ENCODE data around the gene TSSC4.
"Not testable (repeated sequence)": the region's sequence is repeated elsewhere in the genome, so short reads cannot be mapped to it uniquely, and the experiment has no call there.

TSSC4 gene

GRCh38 chr11:2363577-2364370 lies 36.8 kb upstream of the TSSC4 start:
- ChIA-PET CTCF (no interaction called here), POLR2A (no interaction called here)
- no peak for DNase-seq (ENCODE audit: extremely low spot score)
- TF ChIP-seq NFRKB (IDR thresholded peaks at IDR 0.05) (no peak), TARDBP (IDR thresholded peaks at IDR 0.05) (no peak), BHLHE40 (IDR thresholded peaks at IDR 0.05; ENCODE audit: borderline replicate concordance) (no peak), CTBP1 (IDR thresholded peaks at IDR 0.05; ENCODE audit: borderline replicate concordance) (no peak)

GRCh38 chr11:2364386-2364785 lies 36.2 kb upstream of the TSSC4 start:
- POLR2A ChIA-PET; DNase-seq (ENCODE audit: extremely low spot score): not testable (repeated sequence)

GRCh38 chr11:2365571-2366210 lies 34.9 kb upstream of the TSSC4 start:
- POLR2A ChIA-PET = no interaction called here
- no peak for DNase-seq (ENCODE audit: extremely low spot score)
- TF ChIP-seq FOXK2 (IDR thresholded peaks at IDR 0.05) = no peak
- TF ChIP-seq FOXA1 (IDR thresholded peaks at IDR 0.05) = no peak
- TF ChIP-seq ARNT (IDR thresholded peaks at IDR 0.05) = no peak
- no peak for TF ChIP-seq BHLHE40 (IDR thresholded peaks at IDR 0.05; ENCODE audit: borderline replicate concordance)
- TF ChIP-seq SUZ12 (IDR thresholded peaks at IDR 0.05) = no peak
- no peak for TF ChIP-seq HDGF (IDR thresholded peaks at IDR 0.05; ENCODE audit: borderline replicate concordance)
- no peak for TF ChIP-seq NFRKB (IDR thresholded peaks at IDR 0.05)
- no peak for TF ChIP-seq L3MBTL2 (conservative IDR thresholded peaks at IDR 0.05)
- no peak for TF ChIP-seq PKNOX1 (IDR thresholded peaks at IDR 0.05)
- no peak for TF ChIP-seq ELF4 (IDR thresholded peaks at IDR 0.05)
- TF ChIP-seq SP1 (IDR thresholded peaks at IDR 0.05) = no peak
- TF ChIP-seq TARDBP (IDR thresholded peaks at IDR 0.05) = no peak
- no peak for TF ChIP-seq CTBP1 (IDR thresholded peaks at IDR 0.05; ENCODE audit: borderline replicate concordance)
- TF ChIP-seq LEF1 (IDR thresholded peaks at IDR 0.05; ENCODE audit: borderline replicate concordance) = no peak
- no peak for TF ChIP-seq FOXM1 (IDR thresholded peaks at IDR 0.05; ENCODE audit: borderline replicate concordance)
- no peak for TF ChIP-seq ZNF384 (IDR thresholded peaks at IDR 0.05)
- CTCF ChIA-PET = no interaction called here

More at GRCh38 chr11:2364386-2364785, 36.2 kb upstream of the TSSC4 start:
- CTCF ChIA-PET = not testable (repeated sequence)

- ChIA-PET CTCF (interaction anchor here (1.7 kb wide), 1 partner anchor 11 kb away, joined by 4 read pairs; the partner anchor contains the start of gene CD81), POLR2A (interaction anchor here (2.2 kb wide), 1 partner anchor 11 kb away, joined by 13 read pairs; the partner anchor contains the start of gene CD81)
- TF ChIP-seq SUZ12 (IDR thresholded peaks at IDR 0.05) (no peak), L3MBTL2 (conservative IDR thresholded peaks at IDR 0.05) (no peak), ELF4 (IDR thresholded peaks at IDR 0.05) (no peak), SP1 (IDR thresholded peaks at IDR 0.05) (no peak)
- no peak for DNase-seq (ENCODE audit: extremely low spot score)
These were observed 34.3 kb upstream of the TSSC4 start for GRCh38 chr11:2366276-2366675.

- TF ChIP-seq FOXM1 (IDR thresholded peaks at IDR 0.05; ENCODE audit: borderline replicate concordance) (no peak), ARNT (IDR thresholded peaks at IDR 0.05) (no peak), ELF4 (IDR thresholded peaks at IDR 0.05) (no peak), L3MBTL2 (conservative IDR thresholded peaks at IDR 0.05) (no peak), PKNOX1 (IDR thresholded peaks at IDR 0.05) (no peak), BHLHE40 (IDR thresholded peaks at IDR 0.05; ENCODE audit: borderline replicate concordance) (no peak)
- POLR2A ChIA-PET = interaction anchor here (1.3 to 2.2 kb wide), 2 partner anchors 10 to 12 kb away, joined by 3 to 13 read pairs; partner anchors contain the start of gene CD81
- DNase-seq (ENCODE audit: extremely low spot score) = no peak
- CTCF ChIA-PET = interaction anchor here (1.7 kb wide), 1 partner anchor 11 kb away, joined by 4 read pairs; the partner anchor contains the start of gene CD81
These were observed 33.8 kb upstream of the TSSC4 start for GRCh38 chr11:2366733-2367132.

GRCh38 chr11:2367266-2368160 lies 33.0 kb upstream of the TSSC4 start:
- CTCF ChIA-PET = interaction anchor here (1.7 kb wide), 1 partner anchor 10 kb away, joined by 4 read pairs; the partner anchor contains the start of gene CD81
- POLR2A ChIA-PET = interaction anchor here (1.3 to 2.2 kb wide), 2 partner anchors 9 to 11 kb away, joined by 3 to 13 read pairs; partner anchors contain the start of gene CD81
- TF ChIP-seq FOXA1 (IDR thresholded peaks at IDR 0.05) (no peak), ZNF384 (IDR thresholded peaks at IDR 0.05) (no peak), NFRKB (IDR thresholded peaks at IDR 0.05) (no peak), PKNOX1 (IDR thresholded peaks at IDR 0.05) (no peak), TARDBP (IDR thresholded peaks at IDR 0.05) (no peak), SUZ12 (IDR thresholded peaks at IDR 0.05) (no peak), SP1 (IDR thresholded peaks at IDR 0.05) (no peak), BHLHE40 (IDR thresholded peaks at IDR 0.05; ENCODE audit: borderline replicate concordance) (no peak), FOXM1 (IDR thresholded peaks at IDR 0.05; ENCODE audit: borderline replicate concordance) (no peak), HDGF (IDR thresholded peaks at IDR 0.05; ENCODE audit: borderline replicate concordance) (no peak), FOXK2 (IDR thresholded peaks at IDR 0.05) (no peak), LEF1 (IDR thresholded peaks at IDR 0.05; ENCODE audit: borderline replicate concordance) (no peak), ARNT (IDR thresholded peaks at IDR 0.05) (no peak)
- no peak for DNase-seq (ENCODE audit: extremely low spot score)

Measured in HEK293T (cell line).